ENCODE data around the gene SUSD1.

- TF ChIP-seq CTCF (tag by site-specific recombination; IDR thresholded peaks at IDR 0.05) (no peak), ZNF747 (tag by site-specific recombination; IDR thresholded peaks at IDR 0.05) (no peak), GLI2 (tag by site-specific recombination; IDR thresholded peaks at IDR 0.05; ENCODE audit: borderline replicate concordance, low read depth) (no peak), ZNF138 (tag by site-specific recombination; IDR thresholded peaks at IDR 0.05; ENCODE audit: borderline replicate concordance) (no peak), ZFP41 (tag by site-specific recombination; IDR thresholded peaks at IDR 0.05; ENCODE audit: borderline replicate concordance) (no peak), ZNF132 (tag by site-specific recombination; IDR thresholded peaks at IDR 0.05; ENCODE audit: borderline replicate concordance) (no peak), ZSCAN30 (tag by site-specific recombination; IDR thresholded peaks at IDR 0.05) (no peak), ZNF221 (tag by site-specific recombination; IDR thresholded peaks at IDR 0.05; ENCODE audit: borderline replicate concordance) (no peak), ZNF514 (tag by site-specific recombination; IDR thresholded peaks at IDR 0.05) (no peak), ZBTB20 (tag by site-specific recombination; IDR thresholded peaks at IDR 0.05) (no peak)
Measured at GRCh38 chr9:112130347-112130746, 44.8 kb downstream of the SUSD1 start.

Data from HEK293 (cell line).